H4 (cell line): ENCODE results near the gene MAMDC2. TPM values are rescaled to one million over a fixed set of nuclear protein-coding genes. Genes with fewer than 3 reads are reported as not detected.

ENCODE experiments used
- DNase-seq: peaks from one replicate; pipeline ENCODE4 v3.0.0-alpha.2; 2015; ENCODE audit warnings: low spot score
- total RNA-seq: library from RNA; depleted of rRNA; stranded (reverse); fragments of >200 nt; shearing (Covaris generic); gene quantifications from 2 replicates; pipeline ENCODE4 v1.2.3, GENCODE V29; 2014; rRNA removed

Gene MAMDC2
- total RNA-seq: not detected in 2 replicates

- DNase-seq: no peak
Observed at GRCh38 chr9:70043689-70044489, at the start of gene MAMDC2. Gene MAMDC2, plus strand, starts transcription at chr9:70043848. Its CDS starts 350 bp downstream, at chr9:70044198.

GRCh38 chr9:69995846-69996245 lies 47.8 kb upstream of the MAMDC2 start:
- DNase-seq: no peak

- DNase-seq: no peak
Observed at GRCh38 chr9:69996967-69997366, 46.7 kb upstream of the MAMDC2 start.

- DNase-seq: no peak
Observed at GRCh38 chr9:69997524-69997923, 46.1 kb upstream of the MAMDC2 start.

- DNase-seq: no peak
Observed at GRCh38 chr9:69999315-69999714, 44.3 kb upstream of the MAMDC2 start.

- DNase-seq: no peak
Observed at GRCh38 chr9:70000469-70000868, 43.2 kb upstream of the MAMDC2 start.

GRCh38 chr9:70003901-70004714 lies 39.5 kb upstream of the MAMDC2 start:
- no peak for DNase-seq

GRCh38 chr9:70006306-70006705 lies 37.3 kb upstream of the MAMDC2 start:
- no peak for DNase-seq

- no peak for DNase-seq
Observed at GRCh38 chr9:70007831-70008230, 35.8 kb upstream of the MAMDC2 start.

GRCh38 chr9:70010015-70010414 lies 33.6 kb upstream of the MAMDC2 start:
- no peak for DNase-seq

- no peak for DNase-seq
Observed at GRCh38 chr9:70011366-70011765, 32.3 kb upstream of the MAMDC2 start.

GRCh38 chr9:70012569-70012968 lies 31.1 kb upstream of the MAMDC2 start:
- DNase-seq: no peak

GRCh38 chr9:70013598-70014196 lies 30.0 kb upstream of the MAMDC2 start:
- DNase-seq: peak; percentile 42

GRCh38 chr9:70015099-70015498 lies 28.5 kb upstream of the MAMDC2 start:
- no peak for DNase-seq

GRCh38 chr9:70020217-70020616 lies 23.4 kb upstream of the MAMDC2 start:
- DNase-seq: no peak

GRCh38 chr9:70020991-70021571 lies 22.6 kb upstream of the MAMDC2 start:
- peak; percentile 18 for DNase-seq

- no peak for DNase-seq
Observed at GRCh38 chr9:70028287-70028686, 15.4 kb upstream of the MAMDC2 start.

- no peak for DNase-seq
Observed at GRCh38 chr9:70030156-70030555, 13.5 kb upstream of the MAMDC2 start.

GRCh38 chr9:70031141-70031545 lies 12.5 kb upstream of the MAMDC2 start:
- no peak for DNase-seq

GRCh38 chr9:70034271-70034711 lies 9.4 kb upstream of the MAMDC2 start:
- no peak for DNase-seq

GRCh38 chr9:70035691-70036090 lies 8.0 kb upstream of the MAMDC2 start:
- no peak for DNase-seq

- no peak for DNase-seq
Observed at GRCh38 chr9:70036641-70037040, 7.0 kb upstream of the MAMDC2 start.
